Right cardiac atrium (tissue), 5 donors: ENCODE measurements around the gene DDX43. TPM values are rescaled to one million over a fixed set of nuclear protein-coding genes. Genes with fewer than 3 reads are reported as not detected.
"Not testable (repeated sequence)": the region's sequence is repeated elsewhere in the genome, so short reads cannot be mapped to it uniquely, and the experiment has no call there.

Experiments used
- ATAC-seq, 2 donors: fragments of 200-7000 bp; cut with Tn5 transposase; one replicate each; pipeline versions ENCODE4 v1.8.0 to v1.9.1; 2020; ENCODE audit warnings: moderate library complexity in 2 of 2, mild to moderate bottlenecking in 1 of 2
- DNase-seq, 3 donors: peaks; one replicate each; pipeline ENCODE4 v3.0.0-alpha.2; 2020
- H3K27ac ChIP-seq: one replicate; pipeline ENCODE4 v1.5.1; 2013; ENCODE audit warnings: mild to moderate bottlenecking, low read length, control low read depth, moderate library complexity
- H3K27me3 ChIP-seq: one replicate; pipeline ENCODE4 v1.6.1; 2013; ENCODE audit not compliant: control insufficient read depth, insufficient read depth
- H3K4me1 ChIP-seq: one replicate; pipeline ENCODE4 v1.6.1; 2013; ENCODE audit warnings: low read length; ENCODE audit not compliant: control insufficient read depth, insufficient read depth
- H3K4me3 ChIP-seq: one replicate; pipeline ENCODE4 v1.5.1; 2013; ENCODE audit warnings: low read length, control low read depth
- H3K9me3 ChIP-seq: one replicate; pipeline ENCODE4 v1.6.1; 2013; ENCODE audit warnings: low read length; ENCODE audit not compliant: control insufficient read depth
- WGBS: extraction: QIAGEN DNeasy Blood & Tissue Kit; methylation state at CpG from one replicate; pipeline ENCODE4 v1.1.7; 2013; 5-methylcytosine and 5-hydroxymethylcytosine counted together
- intact Hi-C, 4 donors: fragments of 100-400 bp; cut with DNase I; formaldehyde crosslinking; loops; one replicate each; pipeline versions ENCODE4 v1.11.0 to v1.14.0; 2022 to 2023
- polyA plus RNA-seq: library from polyadenylated mRNA; stranded (reverse); fragments of 200-250 nt; gene quantifications from one replicate; pipeline ENCODE4 v1.2.3, GENCODE V29; 2013
- total RNA-seq, 4 donors: library from RNA; stranded (reverse); fragmentation: NEBNext Ultra II Directional; extraction: Animal tissue kit (Norgen Biotek cat#: 25700); gene quantifications; one replicate each; pipeline ENCODE4 v1.2.1, GENCODE V29; 2021
- donor health status: healthy with polysubstance abuse.
- donor health status: DM: no; HTN: yes; CAD: no.
- donor health status: DM: no; HTN: no; CAD: no.
- donor health status: DM: no; HTN: yes; CAD: no; lungs with severe emphysema.
- donor health status: DM: yes; HTN: yes; CAD: no.

The DDX43 gene
- total and polyA plus RNA-seq, 5 donors: 0.16 to 1.9 (median 0.50) TPM

DNA sequence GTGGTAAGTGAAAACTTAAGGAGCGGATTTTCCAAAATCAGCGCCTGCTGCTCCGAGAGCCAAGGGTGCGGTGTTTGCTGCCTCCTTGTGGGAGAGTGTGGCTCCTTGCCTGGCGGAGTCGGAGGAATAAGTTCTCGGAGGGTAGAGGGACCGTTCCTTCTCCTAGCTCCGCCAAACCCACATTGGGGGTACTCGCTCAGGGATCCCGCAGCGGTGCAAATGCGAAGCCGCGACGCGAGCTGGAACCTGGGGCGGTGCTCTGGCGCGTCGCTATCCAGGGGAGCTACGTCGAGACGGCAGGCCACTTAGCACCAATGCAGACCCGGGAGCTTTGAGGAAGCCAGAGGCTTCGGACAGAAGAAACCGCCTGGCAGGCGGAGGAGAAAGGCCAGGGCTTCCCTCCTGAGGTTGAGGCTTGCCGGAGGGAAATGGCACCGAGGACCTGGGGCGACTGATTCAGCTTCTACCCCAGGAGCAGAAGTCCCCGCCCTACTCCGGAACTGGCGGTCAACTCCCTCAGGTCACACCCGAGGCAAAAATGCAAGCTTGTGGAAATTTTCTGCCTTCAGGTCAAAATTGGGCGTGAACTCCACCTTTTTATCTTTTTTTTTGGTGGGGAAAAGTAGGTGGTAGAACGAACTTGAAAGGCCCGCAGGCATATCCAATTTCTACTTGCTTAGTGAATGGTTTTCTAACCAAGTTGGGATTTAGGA, 5.7 kb upstream of the DDX43 start:
- no peaks in the 10 kb centered on the region for H3K4me1 ChIP-seq

DNA sequence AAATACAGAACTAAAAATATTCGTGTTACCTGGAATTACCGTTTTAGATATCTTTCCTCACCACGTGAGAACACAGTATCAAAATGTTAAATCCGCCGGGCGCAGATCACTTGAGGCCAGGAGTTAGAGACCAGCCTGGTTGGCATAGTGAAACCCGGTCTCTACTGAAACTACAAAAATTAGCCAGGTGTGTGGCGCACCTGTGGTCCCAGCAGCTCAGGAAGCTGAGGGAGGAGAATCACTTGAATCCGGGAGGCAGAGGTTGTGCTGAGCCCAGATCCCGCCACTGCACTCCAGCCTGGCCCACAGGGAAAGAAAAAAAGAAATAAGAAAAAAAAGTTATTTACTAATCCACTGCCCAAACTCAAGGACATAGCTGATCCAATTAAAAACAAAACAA, 4.8 kb upstream of the DDX43 start:
- WGBS: 86% methylated on average over 10 of the region's 10 CpGs
- ATAC-seq (no peak), DNase-seq (no peak)
- Histone ChIP-seq H3K4me3 (no peak overlapping the region), H3K27ac (no peak overlapping the region), H3K9me3 (no peaks in the 10 kb centered on the region), H3K27me3 (no peaks in the 10 kb centered on the region), H3K4me1 (no peaks in the 10 kb centered on the region)
- intact Hi-C loops: no loop called here

More for the DNA sequence above, 5.7 kb upstream of the DDX43 start:
- Histone ChIP-seq H3K27ac (no peak overlapping the region), H3K27me3 (no peaks in the 10 kb centered on the region), H3K9me3 (no peaks in the 10 kb centered on the region), H3K4me3 (peak overlapping the region; percentile 53)
- ATAC-seq: peak; percentile 88 to 95
- intact Hi-C loops: no loop called here
- WGBS: 3% methylated on average over 38 of the region's 38 CpGs
- peak; percentile 62 to 79 (median 68) for DNase-seq

DNA sequence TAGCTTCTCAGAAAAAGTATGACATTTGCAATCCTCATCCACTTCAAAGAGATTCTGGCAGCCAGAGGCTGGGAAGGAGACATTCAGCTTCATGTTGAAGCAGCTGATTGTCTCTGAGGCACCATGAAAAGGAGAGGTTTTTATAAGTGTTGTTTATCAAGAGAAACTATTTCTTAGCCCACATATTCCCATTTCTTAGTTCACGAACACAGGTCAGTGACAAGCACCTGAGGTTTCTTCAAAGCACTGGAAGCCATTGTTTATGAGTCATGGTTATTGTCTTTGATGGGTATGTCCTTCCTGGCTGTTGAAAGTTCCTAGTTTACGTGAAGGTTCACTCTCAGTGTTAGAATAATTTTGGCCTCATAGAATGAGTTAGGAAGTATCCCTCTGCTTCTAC, 3.0 kb upstream of the DDX43 start:
- DNase-seq (no peak), ATAC-seq (no peak)
- WGBS: 65% methylated on average over 2 of the region's 2 CpGs
- H3K9me3 ChIP-seq: no peaks in the 10 kb centered on the region
- H3K27me3 ChIP-seq: no peaks in the 10 kb centered on the region
- intact Hi-C loops: no loop called here
- no peak overlapping the region for H3K27ac ChIP-seq
- no peak overlapping the region for H3K4me3 ChIP-seq
- H3K4me1 ChIP-seq: no peaks in the 10 kb centered on the region

DNA sequence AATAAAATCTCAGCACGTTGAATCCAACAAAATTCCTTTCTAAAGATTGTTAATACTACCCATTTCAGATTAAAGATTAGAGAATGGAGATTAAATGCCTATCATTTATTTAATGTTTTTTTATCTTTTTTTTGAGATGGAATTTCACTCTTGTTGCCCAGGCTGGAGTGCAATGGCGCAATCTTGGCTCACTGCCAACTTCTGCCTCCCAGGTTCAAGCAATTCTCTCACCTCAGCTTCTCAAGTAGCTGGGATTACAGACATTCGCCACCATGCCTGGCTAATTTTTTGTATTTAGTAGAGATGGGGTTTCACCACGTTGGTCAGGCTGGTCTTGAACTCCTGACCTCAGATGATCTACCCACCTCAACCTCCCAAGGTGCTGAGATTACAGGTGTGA, 2.4 kb upstream of the DDX43 start:
- 71% methylated on average over 4 of the region's 4 CpGs for WGBS
- DNase-seq, intact Hi-C loops, H3K4me3 ChIP-seq, H3K27me3 ChIP-seq, H3K9me3 ChIP-seq, H3K27ac ChIP-seq, H3K4me1 ChIP-seq, ATAC-seq: not testable (repeated sequence)

DNA sequence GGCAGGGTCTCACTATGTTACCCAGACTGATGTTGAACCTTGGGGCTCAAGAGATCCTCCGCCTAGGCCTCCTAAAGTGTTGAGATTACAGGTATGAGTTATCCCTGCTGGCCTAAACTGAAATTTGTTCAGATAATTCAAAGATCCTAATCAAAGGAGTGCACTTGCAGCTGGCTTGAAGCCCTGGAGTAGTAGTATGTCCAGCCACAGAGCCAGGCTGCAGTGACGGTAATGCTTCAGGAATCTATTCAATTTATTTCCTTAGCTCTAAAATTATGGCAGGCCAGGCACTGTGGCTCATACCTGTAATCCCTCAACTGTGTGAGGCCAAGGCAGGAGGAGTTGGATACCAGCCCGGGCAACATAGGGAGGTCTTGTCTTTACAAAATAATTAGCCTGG, 1.4 kb upstream of the DDX43 start:
- 95% methylated on average over 3 of the region's 3 CpGs for WGBS
- H3K27me3 ChIP-seq: no peaks in the 10 kb centered on the region
- H3K9me3 ChIP-seq: no peaks in the 10 kb centered on the region
- no peak overlapping the region for H3K27ac ChIP-seq
- no peak overlapping the region for H3K4me3 ChIP-seq
- DNase-seq (no peak), ATAC-seq (no peak)
- no peaks in the 10 kb centered on the region for H3K4me1 ChIP-seq
- intact Hi-C loops: no loop called here

DNA sequence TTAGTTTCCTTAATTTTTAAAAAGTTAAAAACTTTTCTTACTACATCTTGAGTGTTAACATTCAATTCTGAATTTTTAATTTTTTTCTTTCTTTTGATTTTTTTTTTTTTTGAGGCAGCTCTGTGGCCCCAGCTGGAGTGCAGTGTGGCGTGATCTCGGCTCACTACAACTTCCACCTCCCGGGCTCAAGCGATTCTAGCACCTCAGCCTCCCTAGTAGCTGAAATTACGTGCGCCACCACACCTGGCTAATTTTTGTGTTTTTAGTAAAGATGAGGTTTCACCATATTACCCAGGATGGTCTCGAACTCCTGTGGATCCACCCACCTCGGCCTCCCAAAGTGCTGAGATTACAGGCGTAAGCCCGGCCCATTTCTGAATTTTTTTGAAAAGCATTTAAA, 1.2 kb downstream of the DDX43 start:
- 95% methylated on average over 10 of the region's 10 CpGs for WGBS
- H3K4me3 ChIP-seq: no peak overlapping the region
- intact Hi-C loops: no loop called here
- no peaks in the 10 kb centered on the region for H3K4me1 ChIP-seq
- ATAC-seq (no peak), DNase-seq (no peak)
- H3K27me3 ChIP-seq: no peaks in the 10 kb centered on the region
- no peak overlapping the region for H3K27ac ChIP-seq
- no peaks in the 10 kb centered on the region for H3K9me3 ChIP-seq

DNA sequence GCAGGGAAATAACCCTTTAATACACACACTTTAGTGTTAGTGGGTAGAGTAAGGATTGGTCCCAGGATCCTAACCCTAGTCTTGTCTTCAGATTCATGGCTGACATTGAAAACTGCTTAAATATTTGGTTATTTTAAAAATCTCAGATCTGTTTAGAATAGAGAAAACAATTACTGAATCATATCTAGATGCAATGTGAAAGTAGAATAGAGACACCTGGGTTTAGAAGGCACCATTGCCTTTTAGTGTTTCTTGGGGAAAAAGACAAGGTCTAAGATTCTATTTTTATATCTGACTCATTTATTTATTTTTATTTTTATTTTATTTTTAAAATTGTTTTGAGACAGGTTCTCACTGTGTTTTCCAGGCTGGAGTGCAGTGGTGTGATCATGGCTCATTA, 6.0 kb downstream of the DDX43 start:
- no peaks in the 10 kb centered on the region for H3K27me3 ChIP-seq
- H3K4me1 ChIP-seq: no peaks in the 10 kb centered on the region
- no peak for ATAC-seq
- H3K9me3 ChIP-seq: no peaks in the 10 kb centered on the region
- H3K27ac ChIP-seq: no peak overlapping the region
- no peak overlapping the region for H3K4me3 ChIP-seq
- intact Hi-C loops: no loop called here
- no peak for DNase-seq

DNA sequence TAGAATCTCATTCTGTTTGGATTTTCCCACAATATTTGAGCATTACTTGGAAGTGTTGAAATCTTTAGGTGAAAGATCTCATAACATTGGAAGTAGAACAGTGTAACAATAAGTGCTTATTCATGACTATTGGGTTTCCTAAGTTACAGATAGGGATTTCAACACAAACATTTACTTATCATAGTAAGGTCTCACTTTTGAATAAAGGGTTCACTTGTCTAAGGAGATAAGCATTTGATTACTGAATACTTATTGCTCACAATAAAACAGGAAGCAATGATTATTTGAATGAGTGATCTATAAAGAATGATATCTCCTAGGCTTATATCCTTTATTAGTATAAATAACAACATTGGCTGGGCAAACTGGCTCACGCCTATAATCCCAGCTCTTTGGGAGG, 14.8 kb downstream of the DDX43 start:
- WGBS: 91% methylated on average over 1 of the region's 1 CpG
- no peak overlapping the region for H3K4me3 ChIP-seq
- ATAC-seq (no peak), DNase-seq (no peak)
- no peaks in the 10 kb centered on the region for H3K27me3 ChIP-seq
- H3K9me3 ChIP-seq: no peaks in the 10 kb centered on the region
- no peak overlapping the region for H3K27ac ChIP-seq
- intact Hi-C loops: no loop called here
- no peaks in the 10 kb centered on the region for H3K4me1 ChIP-seq

DNA sequence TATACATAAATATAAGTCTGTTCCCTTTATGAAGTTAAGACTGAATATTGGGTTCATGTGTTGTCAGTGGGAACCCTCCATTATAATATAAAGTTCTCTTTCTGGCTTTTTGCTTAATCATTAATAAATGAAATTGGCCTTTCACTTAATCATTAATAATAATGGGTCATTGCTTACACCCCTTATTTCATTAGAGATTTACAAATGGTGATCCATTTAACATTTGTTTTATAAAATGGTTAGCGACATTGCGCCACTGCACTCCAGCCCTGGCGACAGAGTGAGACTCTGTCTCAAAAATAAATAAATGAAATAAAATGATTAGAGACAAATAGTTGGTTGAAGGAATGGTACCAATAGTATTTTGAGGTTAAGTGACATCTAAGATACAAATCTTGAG, 18.5 kb downstream of the DDX43 start:
- intact Hi-C loops: no loop called here
- Histone ChIP-seq H3K27ac (no peak overlapping the region), H3K4me1 (no peaks in the 10 kb centered on the region), H3K9me3 (no peaks in the 10 kb centered on the region), H3K4me3 (no peak overlapping the region), H3K27me3 (no peaks in the 10 kb centered on the region)
- WGBS: 97% methylated on average over 3 of the region's 3 CpGs
- DNase-seq (no peak), ATAC-seq (no peak)

DNA sequence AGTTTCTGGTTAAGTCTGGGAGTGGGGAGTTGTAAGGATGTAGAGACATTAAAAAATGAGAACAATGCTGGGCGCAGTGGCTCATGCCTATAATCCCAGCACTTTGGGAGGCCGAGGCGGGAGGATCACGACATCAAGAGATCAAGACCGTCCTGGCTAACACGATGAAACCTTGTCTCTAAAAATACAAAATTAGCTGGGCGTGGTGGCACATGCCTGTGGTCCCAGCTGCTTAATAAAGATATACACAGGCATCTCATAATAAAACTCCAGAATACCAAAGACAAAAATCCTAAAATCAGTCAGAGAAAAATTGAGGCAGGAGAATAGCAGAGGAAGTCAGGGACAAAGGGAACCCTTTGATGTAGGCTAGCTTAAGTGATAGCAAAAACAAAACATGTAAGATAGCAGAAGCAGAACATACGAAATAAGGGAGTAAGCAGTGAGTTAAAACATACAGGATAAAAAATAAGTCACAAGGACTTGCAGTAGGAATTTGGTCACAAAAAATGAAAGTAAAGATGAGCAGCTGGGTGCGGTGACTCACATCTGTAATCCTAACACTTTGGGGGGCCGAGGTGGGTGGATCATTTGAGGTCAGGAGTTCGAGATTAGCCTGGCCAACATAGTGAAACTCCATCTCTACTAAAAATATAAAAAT, 23.6 kb downstream of the DDX43 start:
- ATAC-seq (no peak), DNase-seq (no peak)
- Histone ChIP-seq H3K27ac (no peak overlapping the region), H3K27me3 (no peaks in the 10 kb centered on the region), H3K4me3 (no peak overlapping the region), H3K9me3 (no peaks in the 10 kb centered on the region), H3K4me1 (no peaks in the 10 kb centered on the region)
- WGBS: 91% methylated on average over 11 of the region's 11 CpGs
- intact Hi-C loops: no loop called here

DNA sequence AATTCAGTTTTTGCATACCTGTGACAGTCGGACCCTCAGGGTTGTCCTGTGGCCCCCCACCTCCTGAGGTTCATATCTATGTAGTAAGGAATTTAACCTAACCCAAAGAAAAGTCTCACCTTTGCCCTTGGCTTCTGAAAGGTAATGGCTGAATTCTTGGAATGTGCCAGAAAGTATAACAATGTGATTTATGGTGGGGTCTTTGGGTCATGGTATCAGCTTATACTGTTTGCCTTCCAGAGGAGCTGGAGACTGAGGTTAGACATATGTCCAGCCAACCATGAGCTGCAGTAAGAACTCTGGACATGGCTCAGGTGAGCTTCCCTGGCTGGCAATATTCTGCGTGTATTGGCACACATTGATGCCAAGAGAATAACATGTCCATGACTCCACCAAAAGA, 26.9 kb downstream of the DDX43 start:
- no peak for ATAC-seq
- intact Hi-C loops: no loop called here
- 87% methylated on average over 2 of the region's 2 CpGs for WGBS

More for the DNA sequence above, 26.9 kb downstream of the DDX43 start:
- no peak for DNase-seq
- Histone ChIP-seq H3K9me3 (no peaks in the 10 kb centered on the region), H3K4me1 (no peaks in the 10 kb centered on the region), H3K27ac (no peak overlapping the region), H3K27me3 (no peaks in the 10 kb centered on the region), H3K4me3 (no peak overlapping the region)
